HG03457 (cell line): Measurements from ENCODE around the gene CCDC51.
"Not testable (repeated sequence)": the region's sequence is repeated elsewhere in the genome, so short reads cannot be mapped to it uniquely, and the experiment has no call there.

Experiments used
- ATAC-seq: cut with Tn5 transposase; IDR thresholded peaks from one replicate; pipeline ENCODE4 v1.9.1; 2021; ENCODE audit warnings: moderate number of reproducible peaks; ENCODE audit not compliant: unreplicated experiment

CCDC51 gene

DNA sequence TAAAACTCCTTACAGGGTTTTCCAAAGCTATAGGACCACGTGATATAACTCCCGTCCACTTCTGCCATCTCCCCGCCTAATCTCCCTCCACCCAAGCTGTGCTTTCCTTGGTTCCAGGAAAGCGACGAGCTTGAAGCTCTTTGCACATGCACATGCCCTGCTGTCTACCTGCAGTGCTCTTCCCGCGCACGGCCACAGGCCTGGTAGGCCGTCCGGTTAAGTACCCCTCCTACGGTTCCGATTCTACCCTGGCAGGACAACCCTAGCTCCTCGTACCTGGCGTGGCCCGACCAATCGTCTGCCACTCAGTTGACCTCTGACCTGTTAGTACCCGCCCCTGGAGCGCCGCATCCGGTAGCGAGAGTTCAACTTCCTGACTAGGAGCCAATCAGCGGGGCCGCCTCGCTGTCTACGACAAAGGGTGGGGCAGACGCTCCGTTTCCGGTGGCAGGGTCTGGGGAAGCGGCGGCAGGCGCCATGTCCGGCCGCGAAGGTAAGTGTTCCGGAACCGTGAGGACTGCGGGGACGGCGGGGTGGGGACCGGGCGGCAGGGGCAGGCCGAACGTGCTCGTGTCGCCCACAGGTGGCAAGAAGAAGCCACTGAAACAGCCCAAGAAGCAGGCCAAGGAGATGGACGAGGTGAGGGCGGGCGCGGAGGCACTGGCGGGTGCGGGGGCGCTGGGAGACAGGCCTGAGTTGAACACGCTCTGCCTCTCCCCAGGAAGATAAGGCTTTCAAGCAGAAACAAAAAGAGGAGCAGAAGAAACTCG is at the start of gene CCDC51, which contains the start of gene TMA7:
Gene CCDC51, minus strand, starts transcription at position 300 of the 770 bp plus-strand sequence. CDS start 4,991 bp downstream, outside the sequence.
Gene TMA7, plus strand, starts transcription at position 438 of the 770 bp plus-strand sequence. Its CDS starts 40 bp downstream, at position 478.
- peak; percentile 90 for ATAC-seq

- ATAC-seq, result no peak
Observed at GRCh38 chr3:48486952-48487351, 47.0 kb upstream of the CCDC51 start.

DNA sequence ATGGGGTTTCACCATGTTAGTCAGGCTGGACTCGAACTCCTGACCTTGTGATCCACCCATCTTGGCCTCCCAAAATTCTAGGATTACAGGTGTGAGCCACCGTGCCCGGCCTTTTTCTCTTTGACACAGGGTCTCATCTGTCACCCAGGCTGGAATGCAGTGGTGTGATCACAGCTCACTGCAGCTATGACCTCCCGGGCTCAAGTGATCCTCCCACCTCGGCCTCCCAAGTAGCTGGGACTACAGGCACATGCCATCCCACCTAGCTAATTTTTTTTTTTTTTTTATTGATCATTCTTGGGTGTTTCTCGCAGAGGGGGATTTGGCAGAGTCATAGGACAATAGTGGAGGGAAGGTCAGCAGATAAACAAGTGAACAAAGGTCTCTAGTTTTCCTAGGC is 42.9 kb upstream of the CCDC51 start:
- not testable (repeated sequence) for ATAC-seq

DNA sequence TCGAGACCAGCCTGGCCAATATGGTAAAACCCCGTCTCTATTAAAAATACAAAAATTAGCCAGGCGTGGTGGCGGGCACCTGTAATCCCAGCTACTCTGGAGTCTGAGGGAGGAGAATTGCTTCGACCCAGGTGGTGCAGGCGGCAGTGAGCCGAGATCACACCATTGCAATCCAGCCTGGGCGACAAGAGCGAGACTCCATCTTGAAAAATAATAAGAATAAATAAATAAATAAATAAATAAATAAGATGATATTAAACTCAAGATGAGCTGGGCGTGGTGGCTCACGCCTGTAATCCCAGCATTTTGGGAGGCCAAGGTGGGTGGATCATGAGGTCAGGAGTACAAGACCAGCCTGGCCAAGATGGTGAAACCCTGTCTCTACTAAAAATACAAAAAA is 41.0 kb upstream of the CCDC51 start:
- ATAC-seq, result not testable (repeated sequence)

- ATAC-seq, result no peak
Observed at GRCh38 chr3:48478626-48479555, 39.0 kb upstream of the CCDC51 start.

GRCh38 chr3:48477959-48478520 is 38.1 kb upstream of the CCDC51 start:
- ATAC-seq, result no peak

DNA sequence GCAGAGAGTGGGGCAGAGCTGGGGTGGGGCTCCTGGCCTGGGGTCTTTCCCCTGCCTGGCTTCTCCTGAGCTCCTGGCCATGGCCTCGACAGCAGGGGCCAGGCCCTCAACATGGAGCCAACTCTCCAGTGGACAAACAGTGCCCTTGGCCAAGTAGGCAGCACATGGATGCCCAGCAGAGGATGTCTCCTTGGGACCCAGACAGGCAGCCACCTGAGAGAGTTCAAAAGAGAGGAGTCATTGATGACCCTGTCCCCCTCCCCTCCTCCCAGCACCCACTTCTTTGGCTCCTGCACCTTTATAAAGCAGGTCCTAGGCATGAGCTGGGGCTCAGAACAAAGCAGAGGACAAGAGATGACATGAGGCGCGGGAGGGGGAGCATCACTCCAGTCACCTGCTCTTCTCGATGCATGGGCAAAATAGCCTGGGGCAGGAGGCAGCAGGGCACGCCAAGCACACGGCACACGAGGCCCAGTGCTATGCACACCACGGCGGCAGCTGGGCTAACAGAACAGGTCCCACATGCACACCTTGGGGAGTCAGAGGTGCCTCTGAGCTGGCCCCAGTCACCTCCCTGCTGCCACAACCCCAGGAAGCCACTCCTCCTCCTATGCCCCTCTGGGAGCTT is 36.6 kb upstream of the CCDC51 start:
- ATAC-seq, result no peak

DNA sequence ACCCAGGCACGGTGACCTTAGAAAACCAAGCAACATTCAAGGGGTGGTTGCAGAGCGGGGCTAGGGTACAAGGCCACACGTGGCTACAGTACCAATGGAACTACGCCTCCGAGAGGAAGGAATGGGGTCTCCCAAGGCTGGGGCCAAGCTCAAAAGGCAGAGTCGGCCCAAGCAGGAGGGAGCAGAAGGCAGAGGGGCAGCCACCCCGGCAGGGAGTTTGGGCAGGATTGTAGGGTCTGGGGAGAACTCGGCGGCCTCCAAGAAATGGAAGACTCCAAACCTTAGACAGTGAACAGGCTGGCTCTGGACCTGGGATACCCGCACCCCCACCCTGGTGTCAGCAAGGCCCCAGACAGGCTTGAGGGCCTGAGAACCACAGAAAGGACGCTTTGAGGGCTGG is 35.3 kb upstream of the CCDC51 start:
- no peak for ATAC-seq

GRCh38 chr3:48474619-48475018 is 34.7 kb upstream of the CCDC51 start:
- no peak for ATAC-seq

DNA sequence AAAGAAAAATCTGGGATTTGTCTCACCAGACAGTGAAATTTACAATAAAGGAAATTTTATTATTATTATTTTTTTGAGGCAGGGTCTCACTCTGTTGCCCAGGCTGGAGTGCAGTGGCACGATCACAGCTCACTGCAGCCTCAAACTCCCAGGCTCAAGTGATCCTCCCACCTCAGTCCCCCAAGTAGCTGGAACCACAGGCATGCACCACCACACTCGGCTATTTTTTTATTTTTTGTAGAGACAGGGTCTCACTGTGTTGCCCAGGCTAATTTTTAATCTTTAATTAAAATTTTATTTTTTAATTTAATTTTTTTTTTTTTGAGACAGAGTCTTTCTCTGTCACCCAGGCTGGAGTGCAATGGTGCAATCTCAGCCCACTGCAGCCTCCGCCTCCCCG is 34.1 kb upstream of the CCDC51 start:
- not testable (repeated sequence) for ATAC-seq

GRCh38 chr3:48473617-48473952 is 33.7 kb upstream of the CCDC51 start:
- ATAC-seq, result no peak

- ATAC-seq, result peak; percentile 56
Observed at GRCh38 chr3:48472923-48473616, 33.2 kb upstream of the CCDC51 start.

GRCh38 chr3:48472673-48472922 is 32.7 kb upstream of the CCDC51 start:
- ATAC-seq, result no peak

DNA sequence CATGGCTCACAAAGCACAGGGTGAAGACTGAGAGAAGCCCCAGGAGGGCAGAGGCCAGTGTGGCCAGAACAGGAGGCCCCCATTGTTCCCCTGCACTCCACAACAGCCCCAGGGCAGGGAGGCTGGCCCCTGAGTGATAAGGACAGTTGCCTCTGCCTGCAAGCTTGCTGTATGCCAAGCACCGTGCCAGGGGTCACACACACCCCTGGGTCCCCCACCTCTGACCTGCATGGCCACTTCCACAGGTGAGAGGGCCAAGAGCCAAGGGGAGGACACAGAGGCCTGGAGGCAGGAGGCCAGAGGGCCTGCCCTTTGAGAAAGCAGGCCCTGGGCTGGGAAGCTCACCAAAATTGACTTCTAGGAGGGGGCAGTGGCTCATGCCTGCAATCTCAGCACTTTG is 30.4 kb upstream of the CCDC51 start:
- ATAC-seq, result no peak

GRCh38 chr3:48469046-48469915 is 29.4 kb upstream of the CCDC51 start:
- no peak for ATAC-seq

- ATAC-seq, result no peak
Observed at GRCh38 chr3:48468329-48468731, 28.4 kb upstream of the CCDC51 start.

- ATAC-seq, result no peak
Observed at GRCh38 chr3:48467473-48468267, 27.8 kb upstream of the CCDC51 start.

GRCh38 chr3:48467110-48467454 is 27.2 kb upstream of the CCDC51 start:
- no peak for ATAC-seq
